Measurements from ENCODE around the gene CST11.

The CST11 gene

DNA sequence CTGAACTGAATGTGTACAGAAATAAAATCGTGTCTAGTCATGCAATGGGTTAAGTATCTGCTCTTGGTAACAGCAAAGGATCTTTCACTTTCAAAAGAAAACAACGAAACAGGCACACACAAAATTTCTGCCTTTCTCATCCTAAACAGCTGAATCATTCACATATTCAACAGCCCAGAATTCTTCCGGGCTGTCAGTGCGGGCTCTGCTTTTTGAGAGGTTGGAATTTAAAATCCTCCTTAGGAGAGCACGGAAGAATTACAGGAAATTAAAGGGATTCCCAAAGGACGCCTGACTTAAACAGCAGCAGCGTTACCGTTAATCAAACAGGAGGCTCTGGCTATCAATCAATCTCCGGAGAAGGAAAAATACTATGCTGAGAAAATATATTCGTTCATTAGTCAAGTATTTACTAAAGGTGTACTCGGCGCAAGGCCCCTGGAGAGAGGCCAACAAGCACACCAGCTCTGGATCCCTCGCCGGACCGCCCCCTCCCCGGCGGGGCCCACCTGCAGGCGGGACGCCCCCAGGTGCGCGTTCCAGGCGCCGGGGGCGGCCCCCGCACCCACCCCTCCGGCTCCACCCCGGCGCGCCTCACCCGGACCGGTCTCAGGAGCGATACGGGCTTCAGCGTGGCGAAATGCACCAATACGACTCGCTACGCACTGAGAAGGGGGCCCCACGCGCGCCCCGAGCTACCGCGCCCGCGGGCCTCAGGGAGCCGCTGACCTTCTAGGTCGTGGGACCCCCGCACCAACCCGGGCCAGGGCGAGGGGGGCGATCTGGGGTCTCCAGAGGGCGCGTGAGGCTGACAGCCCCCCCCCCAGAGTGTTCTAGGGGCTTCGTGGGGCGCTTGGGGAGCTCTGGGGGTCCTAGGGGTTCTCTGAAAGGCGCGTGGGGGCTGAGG lies 32.4 kb downstream of the CST11 start:
- DNase-seq, result peak; percentile 58

DNA sequence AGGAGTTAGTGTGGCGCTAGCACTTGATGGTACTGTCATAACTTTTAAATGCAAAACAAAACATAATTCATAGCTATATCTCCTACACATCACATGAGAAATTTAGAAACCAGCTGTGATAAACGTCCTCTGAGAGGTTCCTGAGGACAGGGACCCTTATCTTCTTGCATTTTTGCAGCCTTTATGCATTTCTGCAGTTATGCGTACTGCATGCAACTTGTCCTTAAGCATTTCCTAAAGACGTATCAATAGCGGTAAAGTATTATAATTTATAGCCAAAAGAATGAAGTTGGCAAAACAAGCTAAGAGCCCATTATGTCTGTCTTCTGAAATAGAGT lies 33.0 kb downstream of the CST11 start:
- DNase-seq, result no peak

DNA sequence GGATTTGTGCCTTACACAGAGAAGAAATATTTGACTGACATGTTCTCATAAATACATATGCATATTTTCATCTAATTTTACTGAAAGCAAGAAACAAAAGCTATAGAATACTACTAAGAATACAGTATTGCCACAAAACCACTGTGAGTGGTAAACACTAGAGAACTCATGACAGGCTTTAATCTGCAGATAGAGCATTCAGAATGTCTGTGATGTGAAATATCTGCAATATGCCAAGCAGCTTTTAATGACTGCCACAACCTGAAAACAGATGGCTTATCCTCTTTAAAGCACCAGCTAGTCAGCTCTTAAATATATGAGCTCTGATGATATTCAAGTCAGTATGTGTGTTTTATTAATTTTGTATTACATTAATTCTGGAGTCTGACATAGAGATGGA lies 34.8 kb downstream of the CST11 start:
- DNase-seq, result no peak

DNA sequence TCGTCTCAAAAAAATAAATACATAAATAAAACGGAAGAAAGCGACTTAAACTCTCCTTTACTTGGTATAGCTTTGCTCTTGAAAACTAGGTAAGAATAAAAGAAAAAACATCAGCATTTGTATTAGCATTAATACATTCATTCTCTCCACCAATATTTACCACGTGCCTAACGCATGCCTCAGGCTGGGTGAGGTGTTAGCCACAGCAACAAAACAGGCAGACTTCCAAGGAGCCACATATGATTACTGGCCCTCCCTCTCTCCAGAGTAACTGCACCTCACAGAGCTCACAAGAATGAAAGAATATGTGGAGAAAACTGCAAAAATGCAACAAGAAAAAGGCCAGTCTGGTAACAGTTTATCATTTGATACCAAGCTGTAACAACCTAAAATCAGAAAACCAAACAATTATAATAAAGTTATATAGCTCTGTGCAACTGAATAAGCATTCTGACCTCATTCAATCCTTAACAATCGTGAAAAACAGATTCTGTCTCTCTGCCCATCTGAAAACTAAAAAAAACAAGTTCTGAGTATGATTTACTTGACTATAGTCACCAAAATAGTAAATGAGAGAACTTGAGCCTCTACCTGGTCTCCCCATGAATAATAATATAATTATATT lies 36.6 kb downstream of the CST11 start:
- no peak for DNase-seq

DNA sequence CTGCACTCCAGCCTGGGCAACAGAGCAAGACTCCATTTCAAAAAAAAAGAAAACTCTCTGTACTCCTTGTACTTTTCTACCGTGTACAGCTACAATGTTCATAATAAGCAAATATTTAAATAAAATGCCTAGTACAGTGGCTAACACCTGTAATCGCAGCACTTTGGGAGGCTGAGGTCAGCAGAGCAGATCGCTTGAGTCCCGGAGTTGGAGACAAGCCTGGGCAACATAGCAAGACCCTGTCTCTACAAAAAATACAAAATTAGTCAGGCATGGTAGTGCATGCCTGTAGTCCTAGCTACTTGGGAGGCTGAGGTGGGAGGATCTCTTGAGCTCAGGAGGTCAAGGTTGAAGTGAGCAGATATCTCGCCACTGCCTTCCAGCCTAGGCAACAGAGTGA lies 37.1 kb downstream of the CST11 start:
- no peak for DNase-seq

DNA sequence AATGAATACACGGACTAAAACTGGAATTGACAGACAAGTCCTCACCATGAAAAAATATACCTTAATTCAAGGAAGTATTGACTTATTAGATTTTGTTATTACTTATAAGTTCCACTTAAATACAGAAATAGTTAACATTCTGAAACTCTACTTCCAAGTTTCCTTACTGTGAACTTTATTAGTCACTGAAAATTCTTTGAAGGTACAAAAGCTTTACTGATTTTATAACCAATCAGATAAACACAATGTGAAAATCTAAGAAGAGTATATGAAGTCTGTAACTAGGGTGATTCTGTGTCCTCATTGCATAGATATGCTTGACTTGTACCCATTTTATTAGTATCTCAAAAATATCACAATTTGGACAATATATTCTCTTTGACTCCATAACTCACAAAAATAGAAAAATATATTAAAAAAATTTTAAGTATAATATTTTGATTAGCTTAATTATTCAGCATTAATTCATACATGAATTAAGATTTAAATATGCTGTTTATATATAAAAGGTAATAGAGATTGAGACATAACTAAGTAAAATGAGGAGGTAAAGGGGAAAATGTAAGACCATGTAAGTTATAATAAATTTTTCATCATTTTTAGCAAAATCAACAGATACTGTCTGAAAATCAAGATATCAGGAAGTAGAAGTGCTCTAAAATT lies 38.0 kb downstream of the CST11 start:
- no peak for DNase-seq

DNA sequence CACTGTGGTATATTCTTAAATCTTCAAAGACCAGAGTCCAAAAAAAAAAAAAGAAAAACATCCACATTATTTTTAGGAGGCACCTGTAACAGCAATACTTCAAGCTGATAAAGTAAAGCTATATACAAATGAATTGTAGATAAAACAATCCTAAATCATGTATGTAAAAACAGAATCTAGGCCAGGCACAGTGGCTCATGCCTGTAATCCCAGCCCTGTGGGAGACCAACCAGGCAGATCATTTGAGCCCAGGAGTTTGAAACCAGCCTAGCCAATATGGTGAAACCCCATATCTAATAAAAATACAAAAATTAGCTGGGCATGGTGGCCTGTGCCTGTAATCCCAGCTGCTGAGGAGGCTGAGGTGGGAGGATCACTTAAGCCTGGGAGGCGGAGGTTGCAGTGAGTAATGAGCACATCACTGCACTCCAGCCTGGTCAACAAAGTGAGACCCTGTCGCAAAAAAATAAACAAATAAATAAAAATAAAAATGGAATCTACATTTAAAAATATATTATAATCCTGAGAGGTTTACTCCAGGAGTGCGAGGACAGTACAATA lies 38.7 kb downstream of the CST11 start:
- no peak for DNase-seq

DNA sequence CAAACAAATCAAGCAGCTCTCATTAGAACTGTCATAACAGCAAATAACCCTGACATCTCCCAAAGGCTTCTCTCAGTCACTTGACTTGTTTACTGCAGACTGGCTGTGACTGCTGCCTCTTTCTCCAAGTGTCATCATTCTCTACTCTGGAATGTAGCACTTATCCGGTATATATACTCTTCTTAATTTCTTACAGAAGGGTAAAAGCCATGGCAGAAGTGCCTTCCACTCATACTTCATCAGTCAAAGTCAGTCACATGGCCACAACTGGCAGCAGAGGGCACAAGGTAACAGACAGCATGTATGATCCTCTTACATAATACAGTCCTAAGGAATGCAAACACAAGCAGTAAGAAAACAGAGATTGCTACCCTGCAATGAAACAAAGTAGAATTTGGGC lies 40.6 kb downstream of the CST11 start:
- DNase-seq, result no peak

DNA sequence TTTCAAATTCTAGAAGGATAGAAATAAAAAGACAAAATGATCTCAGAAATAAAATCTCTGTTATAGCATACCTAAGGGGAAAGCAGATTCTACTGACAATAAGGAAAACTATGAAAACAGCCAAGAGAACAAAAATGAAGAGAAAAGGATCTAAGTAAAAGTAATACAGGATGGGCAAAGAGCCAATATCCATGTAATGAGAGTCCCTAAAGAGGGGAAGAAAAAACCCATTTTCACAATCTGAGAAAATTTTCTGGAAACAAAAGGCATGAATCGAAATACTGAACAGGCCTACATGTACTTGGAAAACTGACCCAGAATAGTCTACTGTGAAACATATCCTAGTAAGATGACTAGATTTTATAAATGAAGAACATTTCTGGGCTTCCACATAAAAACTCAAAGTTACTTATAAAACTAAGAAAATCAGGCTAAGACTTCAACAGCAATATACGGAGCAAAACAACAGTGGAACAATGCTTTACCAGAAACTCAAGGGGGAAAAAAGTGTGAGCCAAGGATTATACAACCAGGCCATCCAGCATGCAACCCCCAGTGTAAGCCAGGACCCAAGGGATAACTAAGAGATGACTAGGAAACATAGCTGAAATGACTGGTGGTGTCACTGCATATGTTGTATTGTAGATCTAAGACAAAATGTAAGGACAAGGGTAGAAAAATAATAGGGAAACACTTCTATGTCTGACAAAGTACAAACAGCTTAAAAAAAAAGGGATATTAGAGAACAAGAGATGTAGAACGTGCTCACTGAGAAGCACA lies 41.6 kb downstream of the CST11 start:
- DNase-seq, result no peak

DNA sequence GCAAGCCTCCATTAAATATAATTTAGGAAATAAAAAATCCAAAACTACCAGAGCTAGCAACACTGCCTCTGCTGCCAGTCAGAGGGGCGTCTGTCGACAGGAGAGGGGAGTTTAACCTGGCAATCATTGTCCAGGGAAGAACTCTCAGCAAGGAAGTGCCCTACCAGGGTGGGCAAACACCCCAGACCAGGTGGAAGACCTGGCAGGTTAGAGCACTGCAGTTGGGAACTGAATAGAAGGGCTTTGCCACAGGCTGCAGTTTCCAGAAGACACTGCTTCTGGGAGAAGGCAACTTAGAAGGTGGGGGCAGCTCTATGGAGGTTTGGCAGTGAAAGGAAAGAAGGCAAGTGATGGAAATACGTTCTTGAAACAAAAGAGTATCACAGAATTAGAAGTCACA lies 42.9 kb downstream of the CST11 start:
- no peak for DNase-seq

DNA sequence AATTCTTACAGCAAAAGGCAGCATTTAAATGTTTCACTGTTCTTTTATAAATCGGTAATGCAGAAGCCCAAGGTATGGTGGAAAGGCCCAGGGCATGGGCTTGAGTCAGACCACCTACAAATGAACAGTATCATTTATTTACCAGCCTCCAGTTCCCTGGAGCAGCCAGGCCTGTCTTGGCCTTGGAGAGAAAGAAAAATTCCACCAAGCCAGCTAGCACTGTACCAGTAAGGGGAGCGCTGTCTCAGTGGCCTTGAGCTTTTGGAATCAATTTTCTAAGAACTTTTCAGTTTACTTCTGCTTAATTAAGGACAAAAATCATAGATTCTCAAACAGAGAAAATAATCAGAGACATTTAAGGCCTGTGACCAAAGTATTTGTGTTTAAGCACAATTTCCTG lies 43.7 kb downstream of the CST11 start:
- DNase-seq, result no peak

DNA sequence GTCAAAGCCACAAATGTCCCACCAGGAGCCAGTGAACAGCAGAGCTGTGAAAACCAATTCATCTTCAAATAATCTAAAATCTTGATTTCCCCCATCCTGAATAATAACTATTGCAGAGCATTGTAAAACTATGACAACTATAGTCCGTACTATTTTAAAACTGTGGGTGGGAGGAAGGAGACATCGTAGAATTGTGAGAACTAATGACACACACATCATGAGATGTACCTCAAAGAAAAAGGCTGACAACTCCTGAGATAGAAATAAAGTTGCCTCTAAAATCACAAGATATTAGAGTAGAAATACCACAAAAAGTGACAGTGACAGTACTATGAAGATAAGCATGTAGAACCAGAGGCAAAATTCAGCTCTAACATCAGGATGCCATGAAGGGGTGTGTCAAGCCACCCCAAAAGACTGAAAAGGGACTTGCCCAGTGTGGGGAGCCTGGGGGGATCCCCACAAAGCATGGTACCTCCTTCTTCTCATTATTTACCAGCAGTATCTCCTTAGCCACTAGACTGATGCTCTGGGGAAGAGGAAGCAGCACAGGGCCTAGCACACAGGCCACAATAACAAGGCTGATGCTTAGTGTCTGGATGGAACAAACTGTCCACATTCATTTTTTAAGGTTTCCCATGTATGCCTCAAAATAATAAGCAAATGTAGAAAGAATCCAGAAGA lies 44.8 kb downstream of the CST11 start:
- DNase-seq, result no peak

DNA sequence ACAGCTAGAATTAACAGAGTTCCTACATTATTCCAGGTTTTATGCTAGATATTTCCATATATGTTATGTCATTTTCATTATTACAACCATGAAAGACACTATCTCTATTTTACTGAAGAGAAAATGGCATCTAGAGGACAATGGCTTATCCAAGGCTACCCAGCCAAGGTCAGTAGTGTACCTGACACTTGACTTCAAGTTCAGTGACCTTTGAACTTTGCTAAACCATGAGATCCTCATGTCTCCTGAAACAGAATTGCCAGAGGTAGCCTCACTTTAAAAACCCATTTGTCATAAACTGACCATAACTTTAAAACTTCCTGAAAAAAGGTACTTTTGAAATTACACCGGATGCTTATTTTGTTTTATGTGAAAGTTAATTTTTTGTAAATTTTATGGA lies 45.8 kb downstream of the CST11 start:
- DNase-seq, result no peak

DNA sequence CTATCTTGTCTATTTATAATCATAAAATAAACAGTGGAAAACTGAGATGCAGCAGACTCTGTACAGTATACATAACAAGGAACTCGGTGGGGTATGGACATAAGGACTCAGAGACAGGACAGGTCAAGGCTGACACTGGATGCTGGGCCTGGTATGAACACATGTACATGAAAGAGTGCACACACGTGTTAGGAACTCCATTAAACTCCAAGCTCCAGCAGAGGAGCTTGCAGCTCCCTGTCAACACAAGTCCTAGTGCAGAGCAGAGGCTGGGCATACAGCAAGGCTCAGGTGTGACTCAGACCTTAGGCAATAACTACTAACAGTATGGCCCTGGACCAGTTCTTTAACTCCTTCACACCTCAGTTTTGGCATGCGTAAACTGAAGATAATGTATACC lies 48.5 kb downstream of the CST11 start:
- DNase-seq, result no peak

DNA sequence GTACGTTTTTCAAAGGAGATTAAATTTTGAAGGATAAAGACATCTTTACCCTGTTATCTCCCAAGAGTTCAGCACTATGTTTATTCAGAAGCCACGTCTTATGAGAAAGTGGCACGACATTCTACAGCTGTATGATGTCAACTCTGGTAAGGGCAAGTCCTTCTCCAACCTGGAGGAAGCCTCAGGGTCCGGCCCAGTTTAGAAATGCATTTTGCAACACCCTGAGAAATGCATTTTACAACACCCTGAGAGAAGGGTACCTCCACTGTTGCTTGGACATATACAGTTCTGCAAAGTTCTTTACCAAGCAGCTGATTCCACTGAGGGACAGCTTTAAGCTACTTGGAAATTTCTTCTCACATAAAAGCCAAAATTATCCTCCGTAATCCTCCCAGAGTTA lies 48.9 kb downstream of the CST11 start:
- no peak for DNase-seq

DNA sequence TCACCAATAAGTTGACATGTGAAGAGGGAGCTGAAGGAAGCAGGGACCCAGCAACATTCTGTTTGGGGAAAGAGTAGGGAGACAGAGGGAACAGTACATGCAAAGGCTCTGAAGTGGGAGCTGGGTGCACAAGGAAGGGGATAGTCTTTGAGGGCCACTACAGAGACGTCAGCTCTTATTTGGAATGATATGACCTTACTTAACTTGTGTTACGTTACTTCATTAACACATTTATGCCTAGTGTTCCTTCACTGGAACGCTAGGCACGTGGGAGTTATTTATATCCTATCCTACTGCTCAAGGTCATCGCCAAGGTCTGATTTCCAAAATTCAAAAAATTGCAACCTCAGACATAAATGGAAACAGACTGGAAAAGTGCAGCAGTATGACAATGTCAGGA lies 51.6 kb downstream of the CST11 start:
- no peak for DNase-seq

Data from activated CD4-positive, CD25-positive, alpha-beta regulatory T cell treated with anti-CD3 and anti-CD28 coated beads, Interleukin-2, amount 50 U/mL, for 72 hours (primary cell).